ENCODE data around the gene RSPO1.

DNA sequence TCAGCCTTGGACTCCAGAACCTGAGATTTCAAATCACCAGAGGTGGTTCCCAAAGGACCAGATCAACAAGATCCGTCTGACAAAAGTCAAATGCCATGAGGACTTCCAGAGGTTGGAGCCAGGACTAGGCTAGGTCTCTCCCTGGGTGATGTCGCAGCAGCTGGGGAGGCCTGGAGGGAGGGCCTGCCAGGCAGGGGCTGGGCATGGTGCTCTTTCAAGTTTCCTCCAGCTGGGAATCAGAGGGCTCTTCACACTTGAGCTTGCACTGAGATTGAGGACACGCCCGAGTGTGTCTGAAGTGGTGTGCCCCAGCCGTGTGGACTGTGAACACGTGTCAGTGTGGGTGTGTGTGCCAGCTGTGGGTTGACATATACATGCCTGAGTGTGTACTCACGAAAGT, 21.3 kb upstream of the RSPO1 start:
- TF ChIP-seq FOXP2 (optimal IDR thresholded peaks at IDR 0.05; ENCODE audit: borderline replicate concordance, extremely low read depth, extremely low read length, insufficient read depth) = no peak
- TF ChIP-seq REST (IDR thresholded peaks at IDR 0.05; ENCODE audit: insufficient read depth in 1 of 2, low read depth in 2 of 2, low read length in 2 of 2) = no peak
